Ishikawa (cell line): ENCODE results near the gene GAL3ST2.

ENCODE experiments used
- CEBPB ChIP-seq: IDR thresholded peaks from 2 replicates; pipeline ENCODE4 v1.6.1; 2012
- CREB1 ChIP-seq: IDR thresholded peaks from 2 replicates; pipeline ENCODE4 v1.6.1; 2012; ENCODE audit warnings: low read depth
- EGR1 ChIP-seq: IDR thresholded peaks from 2 replicates; pipeline ENCODE4 v1.6.1; 2012
- EP300 ChIP-seq: IDR thresholded peaks from 2 replicates; pipeline ENCODE4 v1.6.1; 2012; ENCODE audit warnings: borderline replicate concordance
- FOXM1 ChIP-seq: IDR thresholded peaks from 2 replicates; pipeline ENCODE4 v1.6.1; 2012; ENCODE audit warnings: low read depth, borderline replicate concordance
- MAX ChIP-seq: IDR thresholded peaks from 2 replicates; pipeline ENCODE4 v1.6.1; 2012
- NFIC ChIP-seq: IDR thresholded peaks from 2 replicates; pipeline ENCODE4 v1.6.1; 2012
- RAD21 ChIP-seq: IDR thresholded peaks from 2 replicates; pipeline ENCODE4 v1.6.1; 2012; ENCODE audit warnings: low read depth
- TAF1 ChIP-seq: IDR thresholded peaks from 2 replicates; pipeline ENCODE4 v1.6.1; 2012; ENCODE audit warnings: low read depth, mild to moderate bottlenecking
- TCF12 ChIP-seq: IDR thresholded peaks from 2 replicates; pipeline ENCODE4 v1.6.1; 2012; ENCODE audit warnings: low read depth
- TEAD4 ChIP-seq: IDR thresholded peaks from 2 replicates; pipeline ENCODE4 v1.6.1; 2012
- YY1 ChIP-seq: IDR thresholded peaks from 2 replicates; pipeline ENCODE4 v1.6.1; 2012; ENCODE audit warnings: low read depth
- ZBTB7A ChIP-seq: IDR thresholded peaks from 2 replicates; pipeline ENCODE4 v1.6.1; 2012; ENCODE audit warnings: low read depth
- TF ChIP-seq, protein P1 (sequence below): IDR thresholded peaks from 2 replicates; pipeline ENCODE4 v1.6.1; 2012; ENCODE audit warnings: low read depth, mild to moderate bottlenecking
- TF ChIP-seq, protein P2 (sequence below): IDR thresholded peaks from 2 replicates; pipeline ENCODE4 v1.6.1; 2012

Gene GAL3ST2

GRCh38 chr2:241772063-241772499 is 4.5 kb upstream of the GAL3ST2 start:
- TF ChIP-seq EP300 (no peak), FOXM1 (no peak), MAX (no peak), ZBTB7A (no peak), CREB1 (no peak), TCF12 (no peak), YY1 (no peak), EGR1 (no peak), TEAD4 (no peak), NFIC (no peak), TAF1 (no peak), RAD21 (no peak), CEBPB (no peak)
- TF ChIP-seq, protein P1, sequence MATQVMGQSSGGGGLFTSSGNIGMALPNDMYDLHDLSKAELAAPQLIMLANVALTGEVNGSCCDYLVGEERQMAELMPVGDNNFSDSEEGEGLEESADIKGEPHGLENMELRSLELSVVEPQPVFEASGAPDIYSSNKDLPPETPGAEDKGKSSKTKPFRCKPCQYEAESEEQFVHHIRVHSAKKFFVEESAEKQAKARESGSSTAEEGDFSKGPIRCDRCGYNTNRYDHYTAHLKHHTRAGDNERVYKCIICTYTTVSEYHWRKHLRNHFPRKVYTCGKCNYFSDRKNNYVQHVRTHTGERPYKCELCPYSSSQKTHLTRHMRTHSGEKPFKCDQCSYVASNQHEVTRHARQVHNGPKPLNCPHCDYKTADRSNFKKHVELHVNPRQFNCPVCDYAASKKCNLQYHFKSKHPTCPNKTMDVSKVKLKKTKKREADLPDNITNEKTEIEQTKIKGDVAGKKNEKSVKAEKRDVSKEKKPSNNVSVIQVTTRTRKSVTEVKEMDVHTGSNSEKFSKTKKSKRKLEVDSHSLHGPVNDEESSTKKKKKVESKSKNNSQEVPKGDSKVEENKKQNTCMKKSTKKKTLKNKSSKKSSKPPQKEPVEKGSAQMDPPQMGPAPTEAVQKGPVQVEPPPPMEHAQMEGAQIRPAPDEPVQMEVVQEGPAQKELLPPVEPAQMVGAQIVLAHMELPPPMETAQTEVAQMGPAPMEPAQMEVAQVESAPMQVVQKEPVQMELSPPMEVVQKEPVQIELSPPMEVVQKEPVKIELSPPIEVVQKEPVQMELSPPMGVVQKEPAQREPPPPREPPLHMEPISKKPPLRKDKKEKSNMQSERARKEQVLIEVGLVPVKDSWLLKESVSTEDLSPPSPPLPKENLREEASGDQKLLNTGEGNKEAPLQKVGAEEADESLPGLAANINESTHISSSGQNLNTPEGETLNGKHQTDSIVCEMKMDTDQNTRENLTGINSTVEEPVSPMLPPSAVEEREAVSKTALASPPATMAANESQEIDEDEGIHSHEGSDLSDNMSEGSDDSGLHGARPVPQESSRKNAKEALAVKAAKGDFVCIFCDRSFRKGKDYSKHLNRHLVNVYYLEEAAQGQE: no peak
- TF ChIP-seq, protein P2, sequence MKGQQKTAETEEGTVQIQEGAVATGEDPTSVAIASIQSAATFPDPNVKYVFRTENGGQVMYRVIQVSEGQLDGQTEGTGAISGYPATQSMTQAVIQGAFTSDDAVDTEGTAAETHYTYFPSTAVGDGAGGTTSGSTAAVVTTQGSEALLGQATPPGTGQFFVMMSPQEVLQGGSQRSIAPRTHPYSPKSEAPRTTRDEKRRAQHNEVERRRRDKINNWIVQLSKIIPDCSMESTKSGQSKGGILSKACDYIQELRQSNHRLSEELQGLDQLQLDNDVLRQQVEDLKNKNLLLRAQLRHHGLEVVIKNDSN: no peak

DNA sequence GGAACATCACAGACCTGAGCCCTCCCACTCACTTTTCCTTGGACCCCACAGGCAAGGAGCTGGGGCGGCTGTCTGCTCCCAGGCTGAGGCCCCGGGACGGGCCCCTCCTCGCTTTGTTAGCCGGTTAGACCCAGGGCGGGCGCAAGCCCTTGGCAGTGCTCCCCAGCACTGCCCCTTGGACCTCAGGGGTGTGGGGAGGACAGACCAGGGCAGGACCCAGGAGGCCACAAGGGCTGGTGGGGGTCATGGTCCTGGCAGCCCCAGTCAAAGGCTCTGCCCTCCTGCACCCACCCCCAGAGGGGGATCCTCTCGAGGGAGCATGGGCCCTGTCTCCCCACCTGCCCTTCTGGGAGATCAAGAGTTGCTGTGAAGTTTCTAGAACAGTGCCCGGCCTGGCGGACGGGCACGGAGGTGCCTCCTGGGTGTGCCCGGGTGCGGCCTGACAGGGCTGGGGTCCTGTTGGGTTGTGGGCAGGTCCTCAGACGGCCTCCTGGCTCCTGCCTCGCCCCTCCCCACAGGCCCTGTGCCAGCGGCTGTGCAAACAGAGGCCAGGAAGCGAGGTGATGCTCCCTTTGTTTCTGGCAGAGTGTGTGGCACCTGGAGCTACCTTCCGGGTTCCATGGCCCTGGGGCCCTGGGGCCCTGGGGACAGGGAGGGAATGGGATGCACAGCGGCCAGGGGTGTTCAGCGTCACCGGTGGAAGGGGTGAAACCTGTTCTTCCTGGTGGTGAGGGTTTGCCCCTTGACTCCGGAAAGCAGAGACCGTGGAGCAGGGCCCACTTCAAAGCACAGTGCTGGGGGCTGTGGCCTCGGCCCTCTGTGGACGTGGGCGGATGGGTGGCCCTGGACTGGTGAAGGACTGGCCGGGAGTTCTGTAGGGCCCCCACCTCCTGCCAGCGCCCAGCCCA is 2.9 kb upstream of the GAL3ST2 start:
- TF ChIP-seq EP300 (no peak), EGR1 (0 out of 2 replicates have a peak, but pooled peaks have one; percentile 27), NFIC (no peak), TCF12 (no peak), TAF1 (no peak), YY1 (no peak), TEAD4 (no peak)

- peak; percentile 72 for TF ChIP-seq EP300
- peak; percentile 89 for TF ChIP-seq TCF12
- no peak; the same call in 1 of the 2 replicates for TF ChIP-seq RAD21
- TF ChIP-seq MAX: peak; percentile 95
- no peak for TF ChIP-seq FOXM1
- peak; percentile 93 for TF ChIP-seq NFIC
- TF ChIP-seq, protein P2: no peak
- no peak for TF ChIP-seq YY1
- TF ChIP-seq CREB1: no peak
- TF ChIP-seq CEBPB: no peak; the same call in 1 of the 2 replicates
- TF ChIP-seq ZBTB7A: 0 out of 2 replicates have a peak, but pooled peaks have one; percentile 44
- 0 out of 2 replicates have a peak, but pooled peaks have one; percentile 23 for TF ChIP-seq EGR1
- TF ChIP-seq TEAD4: 0 out of 2 replicates have a peak, but pooled peaks have one; percentile 16
- TF ChIP-seq, protein P1: no peak
- no peak for TF ChIP-seq TAF1
These were observed 2.0 kb upstream of the GAL3ST2 start for GRCh38 chr2:241774419-241775222.

- TF ChIP-seq EP300 (0 out of 2 replicates have a peak, but pooled peaks have one; percentile 10), TEAD4 (peak; percentile 81), ZBTB7A (peak; percentile 40; the same call in 1 of the 2 replicates), EGR1 (peak; percentile 86), MAX (0 out of 2 replicates have a peak, but pooled peaks have one; percentile 0), CREB1 (no peak), YY1 (no peak)
These were observed 1.1 kb upstream of the GAL3ST2 start for GRCh38 chr2:241775223-241776177.
